ENCODE results near the gene LYPLA2. TPM values are rescaled to one million over a fixed set of nuclear protein-coding genes. Genes with fewer than 3 reads are reported as not detected.

Gene LYPLA2
- total and polyA plus RNA-seq, 2 experiments from 2014 or later: 102 to 204 TPM

GRCh38 chr1:23741609-23742008 is 49.3 kb upstream of the LYPLA2 start (continued):
- no peak for TF ChIP-seq STAT1 (IDR thresholded peaks at IDR 0.05; ENCODE audit: unreplicated experiment)

DNA sequence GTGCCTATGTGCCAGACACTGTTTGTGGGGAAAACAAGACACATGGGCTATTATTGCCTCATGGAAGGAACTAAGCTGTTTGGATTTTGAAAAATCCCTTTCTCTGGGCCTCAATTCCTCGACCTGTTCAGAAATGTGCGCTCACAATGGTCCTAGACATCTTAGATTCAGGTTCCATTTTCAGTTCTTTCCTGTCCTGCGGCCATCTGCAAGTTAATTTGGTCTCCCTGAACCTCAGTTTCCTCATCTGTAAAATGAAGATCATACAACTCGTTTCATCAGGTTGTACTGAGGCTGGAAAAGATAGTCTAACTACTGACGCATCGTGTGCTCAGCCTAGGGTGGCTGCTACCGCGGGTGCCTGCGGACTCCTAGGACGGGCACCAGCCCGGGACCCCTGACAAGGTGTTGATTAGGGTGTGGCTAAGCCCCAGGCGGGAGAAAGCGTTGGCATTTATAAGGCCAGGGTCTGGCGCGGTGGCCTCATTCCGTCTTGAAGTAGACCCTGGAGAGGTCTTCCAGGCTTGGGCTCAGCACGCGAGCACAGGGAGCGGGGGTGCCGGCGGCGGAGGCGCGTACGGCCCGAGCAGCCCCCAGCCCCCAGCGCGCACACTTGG is 48.2 kb upstream of the LYPLA2 start:
- Histone ChIP-seq H3K4me1 (ENCODE audit: insufficient read depth) (peaks cover 16% of the 10 kb centered on the region), H2AFZ (peak overlapping the region; percentile 89), H3K79me2 (replicated peaks; ENCODE audit: insufficient read depth) (peaks cover 41% of the 10 kb centered on the region), H3K27me3 (ENCODE audit: insufficient read depth) (no peaks in the 10 kb centered on the region), H3K9me2 (ENCODE audit: insufficient read depth) (no peaks in the 10 kb centered on the region), H3K27ac (ENCODE audit: low read depth) (peak overlapping the region; percentile 81), H4K20me1 (replicated peaks; ENCODE audit: insufficient read depth) (peaks cover 23% of the 10 kb centered on the region), H3K36me3 (ENCODE audit: insufficient read depth) (peaks cover 5% of the 10 kb centered on the region; the same call in 1 of the 2 replicates), H3K4me3 (peak overlapping the region; percentile 95), H3F3A (replicated peaks; ENCODE audit: low read depth) (no peaks in the 10 kb centered on the region), H3K4me2 (peak overlapping the region; percentile 90)
- TF ChIP-seq JUNB (IDR thresholded peaks at IDR 0.05; ENCODE audit: unreplicated experiment) (no peak), CREB1 (CRISPR knock-in tag; IDR thresholded peaks at IDR 0.05; ENCODE audit: low read depth) (no peak), CTCF (conservative IDR thresholded peaks at IDR 0.05; ENCODE audit: low read depth in 2 of 2) (no peak), ZNF114 (CRISPR knock-in tag; IDR thresholded peaks at IDR 0.05) (no peak), EZH2phosphoT487 (IDR thresholded peaks at IDR 0.05; ENCODE audit: unreplicated experiment) (no peak)
- TF ChIP-seq, protein P1, sequence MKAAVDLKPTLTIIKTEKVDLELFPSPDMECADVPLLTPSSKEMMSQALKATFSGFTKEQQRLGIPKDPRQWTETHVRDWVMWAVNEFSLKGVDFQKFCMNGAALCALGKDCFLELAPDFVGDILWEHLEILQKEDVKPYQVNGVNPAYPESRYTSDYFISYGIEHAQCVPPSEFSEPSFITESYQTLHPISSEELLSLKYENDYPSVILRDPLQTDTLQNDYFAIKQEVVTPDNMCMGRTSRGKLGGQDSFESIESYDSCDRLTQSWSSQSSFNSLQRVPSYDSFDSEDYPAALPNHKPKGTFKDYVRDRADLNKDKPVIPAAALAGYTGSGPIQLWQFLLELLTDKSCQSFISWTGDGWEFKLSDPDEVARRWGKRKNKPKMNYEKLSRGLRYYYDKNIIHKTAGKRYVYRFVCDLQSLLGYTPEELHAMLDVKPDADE (IDR thresholded peaks at IDR 0.05): no peak
- Mint-ChIP-seq H3K27me3 (ENCODE audit: insufficient read depth, low read depth, poor library complexity) (peaks cover 8% of the 10 kb centered on the region), H3K27ac (peak overlapping the region; percentile 95), H3K9me3 (no peaks in the 10 kb centered on the region), H3K36me3 (ENCODE audit: low read depth) (peaks cover 14% of the 10 kb centered on the region; the same call in 2 of the 3 replicates), H3K4me1 (peaks cover 27% of the 10 kb centered on the region), H3K4me3 (peak overlapping the region; percentile 79)
- ATAC-seq (peak; percentile 68), DNase-seq (ENCODE audit: low spot score) (peak; percentile 75)

DNA sequence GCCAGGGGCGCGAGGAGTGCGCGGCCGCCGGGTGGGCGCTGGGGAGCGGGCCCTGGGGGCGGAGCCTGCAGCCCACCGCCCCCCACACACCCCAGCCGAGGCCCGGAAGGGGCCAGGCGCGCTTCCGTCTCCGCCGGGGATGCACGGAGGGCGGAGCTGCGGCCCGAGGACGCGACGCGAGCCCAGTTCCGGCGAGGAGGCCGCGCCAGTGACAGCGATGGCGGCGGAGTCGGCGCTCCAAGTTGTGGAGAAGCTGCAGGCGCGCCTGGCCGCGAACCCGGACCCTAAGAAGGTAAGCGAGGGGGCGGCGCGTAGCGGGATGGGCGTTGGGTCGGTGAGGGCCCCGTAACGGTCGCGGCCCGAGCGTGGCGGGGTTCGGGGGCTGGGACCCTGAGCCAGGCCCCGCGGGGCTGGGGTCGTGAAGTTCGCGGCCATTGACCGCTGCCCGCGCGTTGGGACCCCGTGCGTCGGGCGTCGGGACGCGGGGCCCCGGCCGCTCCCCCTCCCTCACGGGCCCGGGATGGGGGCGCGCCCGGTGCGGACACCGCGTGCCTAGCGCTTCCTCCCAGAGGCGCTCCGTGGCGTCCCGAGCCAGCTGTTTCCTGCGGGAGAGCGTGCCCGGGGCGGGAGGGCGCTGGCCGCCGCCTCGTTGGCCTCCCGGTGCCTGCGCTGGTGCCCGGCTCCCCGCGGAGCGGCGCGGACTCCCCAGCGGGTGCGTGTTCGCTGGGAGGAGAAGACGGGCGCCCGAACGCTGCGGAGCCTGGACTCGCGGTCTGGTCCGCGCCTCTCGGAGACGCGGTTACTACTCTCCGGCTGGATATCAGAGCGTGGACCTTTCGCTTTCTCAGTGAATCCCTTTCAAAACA is 47.4 kb upstream of the LYPLA2 start, which contains the start of gene ELOA:
Gene ELOA, plus strand, starts transcription at position 185 of the 866 bp plus-strand sequence. Its CDS starts 33 bp downstream, at position 218.
- peaks cover 30% of the 10 kb centered on the region for H4K20me1 ChIP-seq (replicated peaks; ENCODE audit: insufficient read depth)
- H3K4me1 ChIP-seq (ENCODE audit: insufficient read depth): peaks cover 16% of the 10 kb centered on the region
- peaks cover 27% of the 10 kb centered on the region for H3K4me1 Mint-ChIP-seq
- no peaks in the 10 kb centered on the region for H3K9me3 Mint-ChIP-seq
- no peaks in the 10 kb centered on the region for H3F3A ChIP-seq (replicated peaks; ENCODE audit: low read depth)
- peak within 1 kb of the TSS; percentile 81 for H3K27ac ChIP-seq (ENCODE audit: low read depth)
- H3K4me2 ChIP-seq: peak within 1 kb of the TSS; percentile 90
- TF ChIP-seq NANOG (IDR thresholded peaks at IDR 0.05; ENCODE audit: borderline replicate concordance) (no peak), EZH2 (IDR thresholded peaks at IDR 0.05; ENCODE audit: low read depth, unreplicated experiment) (no peak), ZNF114 (CRISPR knock-in tag; IDR thresholded peaks at IDR 0.05) (no peak), CREB1 (CRISPR knock-in tag; IDR thresholded peaks at IDR 0.05; ENCODE audit: low read depth) (peak; percentile 39; the same call in 1 of the 2 replicates), POLR2AphosphoS5 (IDR thresholded peaks at IDR 0.05; ENCODE audit: low read depth) (peak; percentile 94), JUNB (IDR thresholded peaks at IDR 0.05; ENCODE audit: unreplicated experiment) (no peak)
- TF ChIP-seq, protein P1 (IDR thresholded peaks at IDR 0.05): peak; percentile 49; the same call in 1 of the 2 replicates
- H3K27me3 Mint-ChIP-seq (ENCODE audit: insufficient read depth, low read depth, poor library complexity): peaks cover 8% of the 10 kb centered on the region
- no peaks in the 10 kb centered on the region for H3K9me2 ChIP-seq (ENCODE audit: insufficient read depth)
- peak within 1 kb of the TSS; percentile 95 for H3K4me3 ChIP-seq
- peak; percentile 92 for DNase-seq (ENCODE audit: low spot score)
- peaks cover 48% of the 10 kb centered on the region for H3K79me2 ChIP-seq (replicated peaks; ENCODE audit: insufficient read depth)
- H3K4me3 Mint-ChIP-seq: peak within 1 kb of the TSS; percentile 94
- H3K36me3 Mint-ChIP-seq (ENCODE audit: low read depth): peaks cover 14% of the 10 kb centered on the region; the same call in 2 of the 3 replicates
- peak within 1 kb of the TSS; percentile 89 for H2AFZ ChIP-seq
- H3K36me3 ChIP-seq (ENCODE audit: insufficient read depth): peaks cover 5% of the 10 kb centered on the region; the same call in 1 of the 2 replicates
- peak within 1 kb of the TSS; percentile 95 for H3K27ac Mint-ChIP-seq
- no peaks in the 10 kb centered on the region for H3K27me3 ChIP-seq (ENCODE audit: insufficient read depth)
- peak; percentile 91 for ATAC-seq
